ENCODE data around the gene AFDN.
"Not testable (repeated sequence)": the region's sequence is repeated elsewhere in the genome, so short reads cannot be mapped to it uniquely, and the experiment has no call there.

- not testable (repeated sequence) for TF ChIP-seq CTCF, POLR2A (IDR thresholded peaks at IDR 0.05)
Measured at GRCh38 chr6:168001514-168001913, 174.8 kb downstream of the AFDN start.
